HG02884 (cell line): ENCODE measurements around the gene ZNF366.

Experiments
- ATAC-seq: cut with Tn5 transposase; IDR thresholded peaks from one replicate; pipeline ENCODE4 v1.9.1; 2021; ENCODE audit warnings: mild to moderate bottlenecking, moderate library complexity; ENCODE audit not compliant: unreplicated experiment

Gene ZNF366

DNA sequence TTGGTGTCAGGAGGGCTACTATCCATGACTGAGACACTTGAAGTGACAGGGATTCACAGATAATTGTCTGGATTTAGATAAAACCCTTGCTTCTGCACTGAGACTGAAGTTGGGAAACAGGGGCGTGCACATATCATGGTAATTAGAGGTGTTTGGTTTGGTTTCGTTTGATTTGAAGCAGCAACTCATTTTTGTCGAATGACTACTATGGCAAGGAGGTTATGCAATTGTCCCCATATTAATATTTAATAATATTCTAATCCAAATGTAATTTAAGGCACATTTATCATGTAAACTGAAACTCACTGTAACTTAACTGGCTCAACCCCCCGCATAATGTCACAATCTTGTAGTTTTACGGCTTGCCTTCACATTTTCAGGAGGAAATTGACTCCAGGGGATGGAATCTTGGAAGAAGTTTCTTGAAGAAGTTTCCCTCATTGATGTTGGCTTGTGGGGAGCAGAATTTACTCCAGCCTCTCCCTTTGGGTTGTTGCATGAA is 12.5 kb downstream of the ZNF366 start:
- ATAC-seq, result no peak

DNA sequence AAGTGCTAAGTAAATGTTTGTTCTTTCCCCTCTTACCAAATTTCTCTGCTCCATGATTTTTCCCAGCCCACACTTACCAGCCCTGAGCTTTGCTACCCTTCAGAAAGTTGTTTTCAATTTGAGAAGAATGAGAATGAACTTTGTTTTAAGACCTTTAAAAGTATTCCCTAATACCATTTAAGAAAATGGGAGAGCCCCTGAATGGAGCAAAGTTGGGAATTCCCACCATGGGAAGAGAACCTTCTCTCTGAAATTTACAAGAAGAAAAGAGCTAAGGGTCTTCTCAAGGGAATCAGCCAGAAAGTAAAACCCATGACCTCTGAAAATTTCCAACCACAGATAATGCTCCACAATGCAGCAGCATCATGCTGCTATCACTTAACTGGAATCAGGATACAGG is 17.7 kb downstream of the ZNF366 start:
- no peak for ATAC-seq

DNA sequence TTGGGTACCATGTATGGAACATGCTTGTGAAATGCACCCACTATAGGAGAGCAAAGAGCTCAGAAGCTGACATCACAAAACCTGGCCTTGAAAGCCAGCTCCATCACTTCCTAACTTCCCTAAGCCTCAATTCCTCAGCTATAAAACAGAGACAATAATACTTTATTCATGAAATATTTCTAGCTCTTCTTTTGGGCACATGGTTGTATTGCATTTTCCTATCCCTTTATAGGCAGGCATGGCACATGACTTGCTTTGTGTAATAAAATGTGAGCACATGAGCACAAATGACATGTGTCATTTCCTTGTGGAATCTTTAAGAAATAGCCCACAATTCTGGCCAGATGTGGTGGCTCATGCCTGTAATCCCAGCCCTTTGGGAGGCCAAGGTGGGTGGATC is 18.5 kb downstream of the ZNF366 start:
- no peak for ATAC-seq

DNA sequence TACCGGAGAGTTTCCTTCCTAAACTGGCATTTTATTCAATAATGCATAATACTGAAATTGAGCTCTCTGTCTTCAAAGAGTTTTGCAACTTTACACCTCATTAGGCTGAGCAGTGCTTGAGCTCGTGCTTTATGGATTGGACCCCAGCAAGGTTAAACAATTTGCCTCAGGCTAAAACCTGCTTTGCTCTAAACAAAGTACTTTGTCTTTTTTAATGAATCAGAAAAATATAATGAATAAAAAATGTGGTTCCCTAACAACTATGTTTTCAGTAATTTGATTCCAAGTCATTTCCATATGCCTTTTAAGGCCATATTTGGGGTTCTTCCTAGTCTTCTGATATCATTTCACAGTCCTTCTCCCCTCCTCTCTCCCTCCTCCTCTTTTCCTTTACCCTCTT is 20.0 kb downstream of the ZNF366 start:
- ATAC-seq, result no peak

DNA sequence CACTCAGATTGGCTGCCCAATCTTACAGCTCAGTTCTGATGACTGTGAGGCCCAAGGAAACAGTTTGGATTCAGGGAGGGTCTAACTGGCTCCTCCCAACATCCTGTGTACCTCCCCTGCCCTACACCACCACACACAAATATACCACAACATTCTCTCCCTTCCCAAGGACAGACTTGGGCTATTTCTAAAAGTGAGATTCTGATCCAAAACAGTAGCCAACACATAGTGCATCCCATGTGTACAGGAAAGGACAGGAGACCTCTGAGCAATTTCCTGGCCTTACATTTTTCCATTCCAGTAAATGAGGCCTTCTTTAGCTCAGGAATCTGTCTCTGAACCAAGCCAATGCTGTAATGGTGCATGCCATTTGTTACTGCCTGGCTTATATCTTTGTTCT is 20.8 kb downstream of the ZNF366 start:
- ATAC-seq, result no peak

DNA sequence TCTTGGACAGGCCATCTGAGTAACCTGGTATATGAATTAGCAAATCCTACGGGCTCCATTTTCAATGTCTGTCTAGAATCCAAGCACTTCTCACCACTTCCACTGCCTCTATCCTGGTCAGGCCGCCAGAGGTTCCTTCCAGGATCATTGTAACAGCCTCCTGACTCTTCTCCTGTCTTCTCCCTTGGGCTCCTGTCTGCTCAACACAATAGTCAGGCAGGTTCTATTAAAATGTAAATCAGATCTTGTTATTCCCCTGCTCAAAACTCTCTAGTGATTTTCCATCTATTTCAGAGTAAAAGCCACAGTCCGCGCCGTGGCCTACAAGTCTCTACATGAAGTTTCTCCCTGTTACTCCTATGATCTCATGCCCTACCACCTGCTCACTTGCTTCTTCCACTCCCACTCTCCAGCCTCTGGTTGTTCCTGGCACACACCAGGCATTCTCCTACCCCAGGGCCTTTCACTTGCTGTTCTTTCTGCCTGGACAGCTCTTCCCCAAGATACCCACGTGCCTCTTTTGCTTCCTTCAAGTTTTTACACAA is 21.7 kb downstream of the ZNF366 start:
- ATAC-seq, result no peak

DNA sequence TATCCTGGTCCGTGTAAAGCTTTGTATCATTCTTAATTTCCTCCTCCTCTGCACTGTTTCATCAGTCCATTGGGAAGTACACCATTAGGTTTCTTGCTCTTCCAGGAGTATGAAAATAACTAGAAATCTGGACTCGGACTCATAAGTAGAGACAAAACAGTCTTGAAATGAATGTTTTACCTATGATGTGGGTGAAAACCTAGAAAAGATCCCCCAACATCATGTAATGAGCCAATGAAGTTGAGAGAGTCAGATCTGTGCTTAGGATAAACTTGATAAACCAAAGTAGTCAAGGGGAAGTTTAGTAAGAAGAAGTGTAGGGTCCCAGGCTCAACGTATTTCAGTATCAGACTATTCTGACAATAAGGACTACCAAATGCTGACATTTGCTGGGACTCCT is 25.2 kb downstream of the ZNF366 start:
- peak; percentile 57 for ATAC-seq

DNA sequence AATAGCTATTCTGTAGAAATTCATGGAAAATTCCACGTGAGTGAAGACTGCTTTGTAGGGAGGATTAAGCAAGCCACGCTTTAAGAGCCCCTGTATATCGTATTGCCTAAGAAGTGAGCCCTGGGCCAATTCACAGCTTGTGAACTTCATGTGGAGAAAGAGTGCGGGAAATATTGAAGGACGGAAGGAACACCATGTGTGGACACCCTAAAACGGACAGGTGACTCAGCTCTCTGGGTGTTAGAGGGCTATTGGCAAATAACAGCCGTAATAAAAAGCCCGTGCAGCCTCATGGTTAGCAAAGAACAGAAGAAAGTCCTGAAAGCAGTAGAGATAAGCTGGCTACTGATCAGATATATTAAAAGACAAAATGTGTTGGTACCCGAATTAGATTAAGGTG is 26.4 kb downstream of the ZNF366 start:
- no peak for ATAC-seq

DNA sequence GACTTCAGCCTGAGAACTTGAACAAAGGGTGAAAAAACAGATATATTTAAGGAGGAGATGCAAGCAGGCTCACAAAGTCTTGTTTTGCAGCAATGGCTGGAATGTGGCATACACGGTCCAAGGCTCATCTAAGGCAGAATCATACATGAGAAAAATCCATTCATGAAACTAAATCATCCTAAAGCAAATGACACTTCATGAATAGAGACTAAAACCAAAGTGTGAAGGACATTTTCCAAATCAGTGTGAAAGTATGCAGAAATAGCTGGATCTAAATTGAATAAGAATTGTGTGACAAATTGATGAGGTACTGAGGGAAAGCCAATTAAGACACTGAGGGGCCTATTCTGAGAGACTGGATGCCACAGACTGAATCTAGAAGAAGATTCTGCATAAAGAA is 27.3 kb downstream of the ZNF366 start:
- ATAC-seq, result no peak

DNA sequence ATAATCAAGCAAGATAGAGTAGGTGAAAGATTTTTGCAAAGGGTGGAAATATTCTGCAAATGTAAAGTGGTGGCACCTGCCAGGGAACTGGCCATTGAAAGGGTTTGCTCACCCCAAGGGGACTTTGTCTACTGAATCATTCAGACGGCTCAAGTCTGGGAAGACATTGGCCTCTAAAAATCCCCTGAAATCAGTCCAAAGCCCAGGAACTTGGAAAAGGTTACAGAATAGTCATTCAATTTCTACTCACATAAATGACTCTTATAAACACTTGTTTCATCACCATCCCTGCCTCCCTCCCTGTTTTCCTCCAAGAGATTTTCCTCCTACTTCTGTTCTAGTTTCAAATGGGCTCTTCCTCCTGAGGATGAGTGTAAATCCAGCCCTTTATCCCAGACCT is 28.5 kb downstream of the ZNF366 start:
- no peak for ATAC-seq

DNA sequence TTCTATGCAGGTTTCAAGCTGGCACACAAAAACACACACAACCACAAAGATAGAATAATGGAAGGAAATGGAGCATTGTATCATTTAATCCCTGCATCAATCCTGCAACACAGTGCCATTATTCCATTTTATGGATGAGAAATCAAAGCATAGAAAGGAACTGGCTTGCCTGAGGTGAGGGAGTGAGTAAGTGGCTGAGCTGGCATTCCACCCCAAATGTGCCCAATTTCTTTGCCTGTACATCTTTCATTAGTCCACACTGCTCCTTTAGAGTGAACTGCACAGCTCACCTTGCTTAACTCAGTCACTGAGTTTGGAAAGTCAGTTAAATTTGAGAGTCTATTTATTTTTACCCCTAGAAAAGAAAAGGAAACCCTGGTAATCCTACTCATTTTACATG is 28.9 kb downstream of the ZNF366 start:
- ATAC-seq, result no peak

DNA sequence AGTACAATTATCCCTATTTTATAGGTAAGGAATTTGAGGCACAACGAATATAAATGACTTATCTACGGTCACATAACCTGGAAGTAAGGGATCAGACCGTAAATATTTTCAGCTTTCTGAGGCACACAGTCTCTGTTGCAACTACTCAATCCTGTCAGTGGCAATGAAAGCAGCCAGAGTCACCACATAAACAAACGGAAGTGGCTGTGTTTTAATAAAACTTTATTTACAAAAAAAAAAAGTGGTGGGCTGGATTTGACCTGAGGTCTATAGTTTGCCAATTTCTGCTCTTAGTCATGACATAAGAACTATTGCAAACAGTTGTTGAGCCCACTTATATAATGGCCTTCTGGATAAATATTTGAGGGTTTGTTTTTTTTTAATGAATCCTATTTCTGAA is 29.6 kb downstream of the ZNF366 start:
- ATAC-seq, result no peak

DNA sequence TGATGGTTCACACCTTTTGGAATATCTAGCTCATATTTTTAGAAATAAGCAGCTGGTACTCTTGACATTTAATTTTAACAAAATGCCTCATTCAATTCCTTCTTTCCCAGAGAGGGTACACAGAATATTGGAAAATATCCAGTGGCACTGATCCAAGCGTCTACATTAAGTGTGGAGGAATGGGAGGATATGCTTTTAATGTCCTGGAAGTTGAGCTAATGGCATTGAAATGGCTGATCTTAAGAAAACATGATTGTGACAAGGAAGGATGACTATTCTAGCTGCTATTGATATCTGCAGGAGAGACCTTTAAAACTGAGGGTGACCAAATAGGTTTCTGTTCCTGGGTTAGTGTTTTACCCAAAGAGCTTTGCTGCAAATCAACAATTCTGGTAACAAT is 30.0 kb downstream of the ZNF366 start:
- no peak for ATAC-seq

DNA sequence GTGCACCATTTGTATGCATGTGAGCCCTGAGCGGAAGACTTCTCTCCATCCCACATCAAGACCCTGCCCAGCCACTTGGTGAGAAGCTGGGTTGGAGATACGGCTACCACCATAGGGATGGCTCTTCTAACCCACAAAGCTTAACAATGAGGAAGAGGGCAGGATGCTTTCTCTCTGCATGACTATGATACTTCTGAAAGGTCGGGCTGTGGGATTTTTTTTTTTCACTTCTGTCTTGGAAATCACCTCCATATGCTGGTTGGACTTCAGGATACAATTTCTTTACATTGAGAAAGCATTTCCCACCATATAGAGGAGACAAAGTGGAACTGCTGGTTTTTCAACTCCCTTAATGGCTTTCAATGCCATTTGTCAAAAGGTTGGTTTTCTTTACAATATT is 30.5 kb downstream of the ZNF366 start:
- ATAC-seq, result peak; percentile 63

DNA sequence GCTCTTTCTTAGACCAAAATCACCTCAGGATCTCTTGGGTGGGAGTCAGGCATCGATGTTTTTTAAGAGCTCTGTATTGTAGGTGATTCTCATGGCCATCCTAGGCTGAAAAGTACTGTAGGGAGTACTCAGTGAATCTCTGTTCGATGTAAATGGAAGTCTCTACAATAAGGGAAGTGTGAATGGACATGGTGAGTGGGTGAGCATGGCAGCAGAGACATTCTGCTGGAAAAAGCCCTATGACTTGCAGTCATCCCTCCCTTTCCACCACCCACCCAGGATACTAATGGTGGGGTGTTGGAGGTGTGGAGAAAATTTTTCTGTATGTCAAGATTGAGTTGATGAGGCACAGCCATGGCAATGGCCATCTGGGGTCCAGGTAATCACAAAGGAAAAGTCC is 30.9 kb downstream of the ZNF366 start:
- ATAC-seq, result peak; percentile 4

DNA sequence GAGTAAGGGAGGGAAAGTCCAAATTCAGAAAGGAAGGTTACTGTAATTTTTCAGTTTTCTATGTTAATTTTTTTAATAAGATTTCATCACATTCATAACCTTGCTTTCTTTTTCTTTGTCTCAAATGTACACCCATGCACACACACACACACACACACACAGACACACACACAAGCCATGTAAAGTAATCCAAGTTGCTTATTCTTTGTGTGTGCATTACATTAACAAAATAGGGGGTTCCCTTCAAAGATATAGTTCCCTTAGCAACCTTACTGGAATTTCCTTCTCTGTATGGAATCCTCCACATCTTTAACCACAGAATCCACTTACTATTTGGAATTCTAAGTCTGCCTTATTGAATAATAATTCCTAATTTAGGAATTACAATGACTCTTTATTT is 32.7 kb downstream of the ZNF366 start:
- ATAC-seq, result no peak

DNA sequence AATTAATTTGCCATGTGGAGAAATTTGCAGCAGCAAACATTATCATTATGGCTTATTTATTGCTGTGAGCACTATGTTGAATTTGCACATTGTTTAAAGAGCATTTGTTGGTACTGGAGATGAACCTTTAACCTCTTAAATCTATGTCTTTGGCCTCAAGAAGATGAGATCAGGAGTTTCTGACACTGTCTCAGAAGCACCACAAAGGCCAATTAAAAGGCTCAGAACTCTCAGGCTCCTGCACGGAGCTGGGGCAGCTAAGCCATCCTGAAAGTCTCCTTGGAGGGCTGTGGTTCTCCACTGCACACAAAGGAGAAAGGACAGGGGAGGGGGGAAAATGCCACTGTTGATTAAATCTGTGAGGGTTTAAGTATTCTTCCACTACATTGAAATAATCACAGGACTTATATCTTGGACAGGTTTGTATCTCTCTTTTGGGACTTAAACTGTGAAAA is 33.1 kb downstream of the ZNF366 start:
- ATAC-seq, result no peak

DNA sequence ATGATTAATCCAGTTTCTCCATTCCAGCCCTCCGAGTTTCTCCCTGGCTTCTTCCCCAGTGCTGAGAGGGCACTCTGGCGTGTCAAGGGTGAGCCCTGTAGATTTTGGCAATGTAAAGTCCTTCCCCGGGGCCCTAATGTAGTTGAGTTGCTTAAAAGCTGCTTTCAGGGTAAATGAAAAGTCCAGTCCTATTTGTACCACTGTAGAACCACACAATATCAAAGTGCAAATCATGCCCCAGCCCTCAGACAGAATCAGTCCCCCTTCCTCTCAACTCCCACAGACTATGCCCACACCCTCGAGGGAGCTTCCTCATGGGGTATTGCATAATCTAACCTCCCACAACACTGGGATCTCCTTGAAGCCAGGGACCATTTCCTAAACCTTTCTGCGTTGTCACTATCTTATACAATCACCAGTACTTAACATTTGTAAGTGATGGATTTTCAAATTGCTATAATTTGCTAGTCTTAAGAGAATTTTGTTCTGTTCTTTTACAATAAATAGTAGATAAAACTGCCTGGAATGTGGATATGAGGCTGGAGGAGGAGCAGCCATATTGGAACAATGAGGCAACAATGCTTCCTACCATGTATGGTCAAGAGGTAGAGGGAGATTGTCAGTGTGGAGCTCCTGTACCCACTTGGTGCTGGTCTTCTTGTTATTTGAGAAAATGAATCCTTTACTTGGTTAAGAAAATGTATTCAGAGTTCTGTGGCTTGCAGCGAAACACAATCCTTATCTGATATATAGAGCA is 34.4 kb downstream of the ZNF366 start:
- ATAC-seq, result no peak

DNA sequence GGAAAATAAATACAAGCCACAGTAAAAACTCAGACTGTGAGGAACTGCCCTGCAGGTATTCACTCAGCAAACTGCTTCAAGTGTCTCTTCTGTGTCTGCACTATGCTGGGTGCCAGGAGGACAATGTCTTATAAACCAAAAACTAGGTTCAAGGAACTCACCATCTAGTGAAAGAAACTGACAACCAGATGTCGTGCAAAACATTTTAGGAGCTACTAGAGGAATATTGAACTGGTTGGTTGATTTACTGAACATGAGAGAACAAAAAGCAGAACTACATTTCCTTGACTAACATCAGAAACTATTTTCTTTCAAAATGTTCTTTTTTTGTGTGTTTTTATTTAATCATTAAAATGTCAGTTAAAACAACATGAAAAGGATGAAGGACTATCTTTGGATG is 35.2 kb downstream of the ZNF366 start:
- no peak for ATAC-seq

DNA sequence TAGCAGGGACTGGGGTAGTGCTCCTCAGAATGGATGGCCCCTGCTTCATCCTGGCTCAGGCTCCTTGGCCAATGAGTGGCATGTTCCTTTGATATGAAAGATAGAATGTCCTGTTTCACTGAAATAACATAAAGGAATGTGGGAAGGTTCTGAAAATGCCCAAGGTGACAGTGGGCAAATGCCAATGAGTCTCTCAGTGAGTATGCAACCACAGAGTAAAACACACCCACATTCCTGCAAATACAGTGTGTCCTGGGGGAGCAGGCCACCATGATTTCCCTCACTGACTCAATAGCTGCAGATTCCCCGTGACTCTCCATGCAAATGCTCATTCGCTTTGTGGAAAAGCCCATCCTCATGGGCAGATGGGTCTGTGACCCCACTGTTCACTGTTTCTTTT is 36.4 kb downstream of the ZNF366 start:
- ATAC-seq, result no peak

DNA sequence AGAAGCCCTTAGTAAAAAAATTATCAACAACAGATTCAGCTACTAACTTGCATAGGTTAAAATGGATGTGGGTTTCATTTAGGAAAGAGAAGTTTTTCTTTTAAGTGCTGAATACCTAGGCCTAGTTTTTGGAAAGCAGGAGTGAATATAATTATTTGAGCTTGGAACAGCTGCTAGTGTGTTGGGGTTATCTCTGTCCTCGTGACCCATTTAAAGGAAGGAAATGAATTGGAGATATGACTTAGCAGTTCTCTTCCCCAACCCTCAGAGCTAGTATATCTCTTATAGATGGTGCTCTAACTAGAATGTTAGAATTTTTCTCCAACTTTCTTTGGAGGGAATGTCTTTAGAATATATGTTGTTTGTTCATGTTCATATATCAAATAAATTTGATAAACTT is 38.6 kb downstream of the ZNF366 start:
- ATAC-seq, result no peak

DNA sequence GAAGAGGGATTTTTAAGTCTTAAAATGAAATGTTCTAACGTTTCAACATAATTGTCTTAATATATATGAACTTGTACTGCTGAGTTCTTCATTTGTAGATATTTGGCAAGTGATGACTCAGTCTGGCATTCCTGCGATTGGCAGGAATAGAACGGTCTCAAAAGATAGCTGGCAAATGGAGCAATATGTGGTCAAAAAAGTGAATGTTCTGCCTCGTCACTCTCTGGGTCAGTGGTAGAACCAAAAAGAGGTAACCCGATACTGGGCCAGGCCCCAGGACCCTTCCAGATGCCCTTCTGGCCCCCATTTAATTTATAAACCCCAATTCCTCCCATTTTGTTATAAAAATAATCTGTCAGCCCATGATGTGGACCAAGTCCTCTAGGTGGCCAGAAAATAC is 39.2 kb downstream of the ZNF366 start:
- no peak for ATAC-seq

DNA sequence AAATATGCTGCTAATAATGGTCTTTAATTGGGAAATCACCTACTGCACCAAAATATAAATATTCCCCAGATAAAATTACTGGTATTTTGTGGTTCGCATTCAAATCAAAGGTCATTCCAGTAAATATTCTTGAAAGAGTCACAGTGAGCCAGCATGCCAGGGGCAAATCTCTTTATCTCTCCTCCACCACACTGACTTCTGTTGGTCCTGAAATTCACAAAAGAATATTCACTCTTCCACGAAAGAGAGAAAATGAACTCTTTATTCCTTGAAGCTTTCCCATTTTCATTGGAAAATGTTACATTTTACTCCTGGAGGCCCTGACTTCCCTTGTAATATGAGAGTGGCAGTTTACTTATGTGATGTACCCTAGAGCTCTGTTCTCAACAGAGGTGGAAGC is 39.7 kb downstream of the ZNF366 start:
- ATAC-seq, result no peak
